IMR-90 (cell line): ENCODE data around the gene LMO2. TPM values are rescaled to one million over a fixed set of nuclear protein-coding genes. Genes with fewer than 3 reads are reported as not detected.

Experiments used
- ATAC-seq: fragments of 200-7000 bp; cut with Tn5 transposase; 2 replicates; pipeline ENCODE4 v1.9.1; 2020; ENCODE audit warnings: low read depth, mild to moderate bottlenecking, moderate library complexity
- BruUV-seq: library from RNA; stranded (reverse); fragments of 400-500 nt; replicated peaks from 2 replicates; lab custom pipeline; 2021; lab: Mats Ljungman, UMichigan
- CTCF ChIA-PET: fragments of 300-600 bp; formaldehyde crosslinking; extraction: SDS; loops from one replicate; lab custom pipeline; 2021; ENCODE audit warnings: antibody characterized with exemption; lab: Yijun Ruan, JAX
- POLR2A ChIA-PET: fragments of 300-600 bp; sonication (Branson Sonifier 250); formaldehyde crosslinking; loops from one replicate; lab custom pipeline; 2022; ENCODE audit warnings: antibody characterized with exemption; ENCODE audit not compliant: unreplicated experiment; lab: Charles Lee
- DNase-seq: peaks from one replicate; pipeline ENCODE4 v3.0.0; 2013
- H2AFZ ChIP-seq: replicated peaks from 2 replicates; pipeline ENCODE3; 2013; ENCODE audit warnings: low read length, mild to moderate bottlenecking; ENCODE audit not compliant: poor library complexity
- H2AK5ac ChIP-seq: 2 replicates; pipeline ENCODE4 v1.6.1; 2013; ENCODE audit warnings: low read depth, low read length, inconsistent platforms
- H2AK9ac ChIP-seq: replicated peaks from 2 replicates; pipeline ENCODE3; 2013; ENCODE audit warnings: mild to moderate bottlenecking, low read depth, low read length, moderate library complexity; ENCODE audit not compliant: poor library complexity
- H2BK120ac ChIP-seq: 2 replicates; pipeline ENCODE4 v1.6.1; 2013; ENCODE audit warnings: low read depth, low read length, inconsistent platforms
- H2BK15ac ChIP-seq: 3 replicates; pipeline ENCODE4 v1.6.1; 2013; ENCODE audit warnings: low read depth, low read length, inconsistent platforms
- H2BK20ac ChIP-seq: 2 replicates; pipeline ENCODE4 v1.6.1; 2013; ENCODE audit warnings: low read depth, mild to moderate bottlenecking, inconsistent platforms, low read length, moderate library complexity
- H2BK5ac ChIP-seq: 2 replicates; pipeline ENCODE4 v1.6.1; 2013; ENCODE audit warnings: mild to moderate bottlenecking, low read depth, low read length, inconsistent platforms; ENCODE audit not compliant: poor library complexity, severe bottlenecking
- H3K14ac ChIP-seq: replicated peaks from 2 replicates; pipeline ENCODE4 v1.6.1; 2013; ENCODE audit warnings: low read depth, low read length, inconsistent platforms
- H3K18ac ChIP-seq: 2 replicates; pipeline ENCODE4 v1.6.1; 2013; ENCODE audit warnings: low read depth, low read length, control low read depth
- H3K23ac ChIP-seq: 2 replicates; pipeline ENCODE4 v1.6.1; 2013; ENCODE audit warnings: low read depth, low read length, inconsistent platforms
- H3K27ac ChIP-seq: 2 replicates; pipeline ENCODE4 v1.5.1; 2013; ENCODE audit warnings: mild to moderate bottlenecking, control low read depth, low read length; ENCODE audit not compliant: insufficient read depth
- H3K27me3 ChIP-seq: 2 replicates; pipeline ENCODE4 v1.6.1; 2013; ENCODE audit warnings: low read length; ENCODE audit not compliant: control insufficient read depth, insufficient read depth
- H3K36me3 ChIP-seq: 2 replicates; pipeline ENCODE4 v1.6.1; 2013; ENCODE audit warnings: low read length, mixed read lengths; ENCODE audit not compliant: control insufficient read depth, insufficient read depth
- H3K4ac ChIP-seq: 2 replicates; pipeline ENCODE4 v1.6.1; 2013; ENCODE audit warnings: low read depth, low read length, inconsistent platforms
- H3K4me1 ChIP-seq: 2 replicates; pipeline ENCODE4 v1.6.1; 2013; ENCODE audit warnings: low read length, mixed read lengths; ENCODE audit not compliant: control insufficient read depth, insufficient read depth
- H3K4me2 ChIP-seq: 2 replicates; pipeline ENCODE4 v1.6.1; 2013; ENCODE audit warnings: low read depth, mild to moderate bottlenecking, control low read depth, low read length, moderate library complexity
- H3K4me3 ChIP-seq: 2 replicates; pipeline ENCODE4 v1.5.1; 2013; ENCODE audit warnings: low read depth, mild to moderate bottlenecking, control low read depth, low read length, moderate library complexity; ENCODE audit not compliant: insufficient read depth
- H3K56ac ChIP-seq: 2 replicates; pipeline ENCODE4 v1.6.1; 2013; ENCODE audit warnings: low read length, inconsistent platforms; ENCODE audit not compliant: insufficient read depth; ENCODE audit errors: extremely low read depth
- H3K79me1 ChIP-seq, 2 experiments: 2 replicates each; pipeline ENCODE4 v1.6.1; 2013; ENCODE audit warnings: low read length in 2 of 2, inconsistent platforms in 1 of 2, low read depth in 1 of 2
- H3K9ac ChIP-seq: 2 replicates; pipeline ENCODE4 v1.6.1; 2013; ENCODE audit warnings: low read depth, low read length, control low read depth
- H3K9me1 ChIP-seq: 2 replicates; pipeline ENCODE4 v1.6.1; 2013; ENCODE audit warnings: low read length, inconsistent platforms; ENCODE audit not compliant: insufficient read depth
- H3K9me3 ChIP-seq: 2 replicates; pipeline ENCODE4 v1.6.1; 2013; ENCODE audit warnings: low read length; ENCODE audit not compliant: control insufficient read depth, insufficient read depth
- H4K20me1 ChIP-seq: 2 replicates; pipeline ENCODE4 v1.6.1; 2013; ENCODE audit warnings: low read length, inconsistent platforms; ENCODE audit not compliant: insufficient read depth
- H4K5ac ChIP-seq: 2 replicates; pipeline ENCODE4 v1.6.1; 2013; ENCODE audit warnings: mild to moderate bottlenecking, low read depth, low read length, control low read depth
- H4K8ac ChIP-seq, 2 experiments: 2 replicates each; pipeline ENCODE4 v1.6.1; 2013; ENCODE audit warnings: low read depth in 2 of 2, low read length in 2 of 2, control low read depth in 1 of 2, inconsistent platforms in 1 of 2
- H4K91ac ChIP-seq: 2 replicates; pipeline ENCODE4 v1.6.1; 2013; ENCODE audit warnings: low read depth, low read length, inconsistent platforms; ENCODE audit not compliant: insufficient read depth
- BHLHE40 ChIP-seq: fragments of 150-350 bp; IDR thresholded peaks from 2 replicates; pipeline ENCODE4 v1.6.1; 2016; ENCODE audit warnings: mild to moderate bottlenecking, low read depth, low read length
- CTCF ChIP-seq: conservative IDR thresholded peaks from 2 replicates; pipeline ENCODE4 v1.5.1; 2012; ENCODE audit warnings: mild to moderate bottlenecking, low read depth, low read length, improper control_type of control experiment
- FOS ChIP-seq: fragments of 150-350 bp; IDR thresholded peaks from 2 replicates; pipeline ENCODE4 v1.6.1; 2016; ENCODE audit warnings: low read depth, low read length
- MAFK ChIP-seq: IDR thresholded peaks from 2 replicates; pipeline ENCODE4 v1.6.1; 2012; ENCODE audit warnings: low read depth, low read length, improper control_type of control experiment
- MXI1 ChIP-seq: IDR thresholded peaks from 2 replicates; pipeline ENCODE4 v1.6.1; 2012; ENCODE audit warnings: low read depth, mild to moderate bottlenecking, low read length, moderate library complexity, borderline replicate concordance
- POLR2A ChIP-seq: IDR thresholded peaks from 2 replicates; pipeline ENCODE4 v1.6.1; 2012; ENCODE audit warnings: mild to moderate bottlenecking, low read depth, low read length
- USF2 ChIP-seq: fragments of 150-350 bp; IDR thresholded peaks from 2 replicates; pipeline ENCODE4 v1.6.1; 2017; ENCODE audit warnings: mild to moderate bottlenecking, antibody characterized with exemption, low read length, low read depth
- WGBS, 2 experiments: methylation state at CpG; one replicate each; pipeline versions ENCODE4 v1.1.5 to v1.1.7; 2013; ENCODE audit warnings: missing lambda C conversion rate in 2 of 2; ENCODE audit not compliant: insufficient read length in 1 of 2; ENCODE audit errors: extremely low coverage in 2 of 2; 5-methylcytosine and 5-hydroxymethylcytosine counted together
- dilution Hi-C: fragments of 300-500 bp; cut with HindIII; formaldehyde crosslinking; loops from one replicate; pipeline ENCODE4 v1.14.3; 2018; ENCODE audit warnings: low sequenced_read_pairs; ENCODE audit not compliant: unreplicated experiment
- in situ Hi-C: fragments of 300-500 bp; cut with MboI; formaldehyde crosslinking; loops from 3 replicates; pipeline ENCODE4 v1.14.3; 2019; ENCODE audit warnings: low sequenced_read_pairs, inconsistent platforms, mixed read lengths
- intact Hi-C: fragments of 100-400 bp; cut with micrococcal nuclease; formaldehyde crosslinking; loops from 2 replicates; pipeline ENCODE4 v1.10.0; 2022
- polyA plus RNA-seq, 3 experiments: library from polyadenylated mRNA; depleted of rRNA; stranded (reverse); fragments of >200 nt; gene quantifications; 2 replicates each; pipeline ENCODE4 v1.2.3, GENCODE V29; 2012; ENCODE audit warnings: low replicate concordance in 1 of 3
- total RNA-seq: library from RNA; depleted of rRNA; stranded (reverse); fragments of >200 nt; gene quantifications from 2 replicates; pipeline ENCODE4 v1.2.3, GENCODE V29; 2012

LMO2 gene
- total and polyA plus RNA-seq, 2 of the 4 experiments (the other 2 are of a cell fraction), result not detected

- H4K8ac ChIP-seq, result no peak overlapping the region
- no peak overlapping the region for H4K91ac ChIP-seq
- no peaks in the 10 kb centered on the region for H3K36me3 ChIP-seq
- H3K27me3 ChIP-seq, result peaks cover 71% of the 10 kb centered on the region
- no peak overlapping the region for H3K27ac ChIP-seq
- H2AFZ ChIP-seq, result no peak overlapping the region
- no peak overlapping the region for H4K5ac ChIP-seq
- no peak overlapping the region for H2AK9ac ChIP-seq
- H3K23ac ChIP-seq, result no peak overlapping the region
- peaks cover 2% of the 10 kb centered on the region; the same call in 1 of the 2 replicates for H3K9me1 ChIP-seq
- WGBS, 2 experiments, result 4% methylated on average over 20 of the region's 68 CpGs; no CpG with 5 or more reads in 1 of the 2 experiments
- no peak overlapping the region; the same call in 1 of the 2 replicates for H3K4me3 ChIP-seq
- H3K9me3 ChIP-seq, result no peaks in the 10 kb centered on the region
- H3K9ac ChIP-seq, result no peak overlapping the region
- H2BK5ac ChIP-seq, result no peak overlapping the region
- H4K20me1 ChIP-seq, result no peaks in the 10 kb centered on the region; the same call in 1 of the 2 replicates
- H3K56ac ChIP-seq, result no peak overlapping the region
- H3K4ac ChIP-seq, result no peak overlapping the region
- no peak overlapping the region for H2AK5ac ChIP-seq
- no peak overlapping the region for H3K18ac ChIP-seq
- H2BK120ac ChIP-seq, result no peak overlapping the region
- dilution Hi-C loops (no loop called here), intact Hi-C loops (no loop called here), in situ Hi-C loops (no loop called here)
- no peak overlapping the region for H2BK15ac ChIP-seq
- no peak for DNase-seq
- no peaks in the 10 kb centered on the region for H3K4me1 ChIP-seq
- ChIA-PET POLR2A (interaction anchor here (0.7 kb wide), 1 partner anchor 286 kb away, joined by 8 read pairs; no protein-coding TSS in a partner anchor), CTCF (interaction anchor here (1.0 to 2.8 kb wide), 2 partner anchors 9 to 11 kb away, joined by 3 to 10 read pairs; no protein-coding TSS in a partner anchor)
- ATAC-seq, result no peak
- no peak overlapping the region for H2BK20ac ChIP-seq
- BruUV-seq, result no TSS peak
- H3K14ac ChIP-seq, result no peak overlapping the region
- H3K4me2 ChIP-seq, result no peak overlapping the region; the same call in 1 of the 2 replicates
- no peak for TF ChIP-seq POLR2A
- TF ChIP-seq USF2, result no peak
- TF ChIP-seq FOS, result no peak
- no peak for TF ChIP-seq CTCF
- TF ChIP-seq MAFK, result no peak
- no peak for TF ChIP-seq MXI1
- TF ChIP-seq BHLHE40, result no peak
- H3K79me1 ChIP-seq, result no peaks in the 10 kb centered on the region
These were observed 23.0 kb downstream of the LMO2 start for GRCh38 chr11:33868647-33869461.
